Measurements from ENCODE around the gene MTFP1.
"Not testable (repeated sequence)": the region's sequence is repeated elsewhere in the genome, so short reads cannot be mapped to it uniquely, and the experiment has no call there.

Gene MTFP1

GRCh38 chr22:30425616-30426387 is at the start of gene MTFP1:
TSS of gene MTFP1 (plus strand) at chr22:30425768. CDS start at chr22:30425880, 112 bp downstream.
- DNase-seq (ENCODE audit: low spot score), result peak; percentile 59

- no peak for DNase-seq (ENCODE audit: low spot score)
Observed at GRCh38 chr22:30380011-30380410, 45.6 kb upstream of the MTFP1 start.

- peak; percentile 6 for DNase-seq (ENCODE audit: low spot score)
Observed at GRCh38 chr22:30381264-30381663, 44.3 kb upstream of the MTFP1 start.

GRCh38 chr22:30382340-30382739 is 43.2 kb upstream of the MTFP1 start:
- no peak for DNase-seq (ENCODE audit: low spot score)

GRCh38 chr22:30383061-30383460 is 42.5 kb upstream of the MTFP1 start:
- no peak for DNase-seq (ENCODE audit: low spot score)

GRCh38 chr22:30385942-30386341 is 39.6 kb upstream of the MTFP1 start:
- DNase-seq (ENCODE audit: low spot score), result no peak

GRCh38 chr22:30386608-30386959 is 39.0 kb upstream of the MTFP1 start:
- DNase-seq (ENCODE audit: low spot score), result no peak

- peak; percentile 82 for DNase-seq (ENCODE audit: low spot score)
Observed at GRCh38 chr22:30386960-30387827, 38.4 kb upstream of the MTFP1 start, which contains the start of gene RNF215. TSS of gene RNF215 (minus strand) at chr22:30387411. CDS start at chr22:30387313, 98 bp downstream.

GRCh38 chr22:30390974-30391691 is 34.4 kb upstream of the MTFP1 start:
- peak; percentile 72 for DNase-seq (ENCODE audit: low spot score)

GRCh38 chr22:30392661-30393321 is 32.8 kb upstream of the MTFP1 start:
- no peak for DNase-seq (ENCODE audit: low spot score)

- no peak for DNase-seq (ENCODE audit: low spot score)
Observed at GRCh38 chr22:30393322-30393680, 32.3 kb upstream of the MTFP1 start.

- no peak for DNase-seq (ENCODE audit: low spot score)
Observed at GRCh38 chr22:30393885-30394284, 31.7 kb upstream of the MTFP1 start.

- peak; percentile 48 for DNase-seq (ENCODE audit: low spot score)
Observed at GRCh38 chr22:30396871-30397655, 28.5 kb upstream of the MTFP1 start, which contains the start of gene SEC14L2. TSS of gene SEC14L2 (plus strand) at chr22:30397018. CDS start at chr22:30397117, 99 bp downstream.

GRCh38 chr22:30397656-30398635 is 27.6 kb upstream of the MTFP1 start:
- no peak for DNase-seq (ENCODE audit: low spot score)

- DNase-seq (ENCODE audit: low spot score), result no peak
Observed at GRCh38 chr22:30398685-30399680, 26.6 kb upstream of the MTFP1 start.

- DNase-seq (ENCODE audit: low spot score), result no peak
Observed at GRCh38 chr22:30399718-30400117, 25.9 kb upstream of the MTFP1 start.

GRCh38 chr22:30400159-30400558 is 25.4 kb upstream of the MTFP1 start:
- no peak for DNase-seq (ENCODE audit: low spot score)

- DNase-seq (ENCODE audit: low spot score), result not testable (repeated sequence)
Observed at GRCh38 chr22:30401024-30401423, 24.5 kb upstream of the MTFP1 start.
